Measurements from ENCODE around the gene SPATA31C1. TPM values are rescaled to one million over a fixed set of nuclear protein-coding genes. Genes with fewer than 3 reads are reported as not detected.
"Not testable (repeated sequence)": the region's sequence is repeated elsewhere in the genome, so short reads cannot be mapped to it uniquely, and the experiment has no call there.

Gene SPATA31C1
- total RNA-seq, 1 experiment from 2014 or later, result not detected

- ATAC-seq (no peak), DNase-seq (no peak)
- ChIA-PET CTCF (no interaction called here), POLR2A (ENCODE audit: unreplicated experiment) (no interaction called here)
- no peaks in the 10 kb centered on the region for H3K27me3 ChIP-seq (ENCODE audit: low read length)
- no peaks in the 10 kb centered on the region for H3K9me3 ChIP-seq (ENCODE audit: low read length)
- H3K27ac ChIP-seq (ENCODE audit: low read length), result no peak overlapping the region
- H2AFZ ChIP-seq (ENCODE audit: low read length), result 0 out of 2 replicates have a peak overlapping the region, but pooled peaks have one; percentile 14
- peak overlapping the region; percentile 40; the same call in 1 of the 2 replicates for H3K4me3 ChIP-seq (ENCODE audit: low read length)
- H3K4me2 ChIP-seq (ENCODE audit: low read length), result peak overlapping the region; percentile 14
- intact Hi-C loops (cut with micrococcal nuclease), result no loop called here
- H3K9ac ChIP-seq (ENCODE audit: low read length), result no peak overlapping the region
- no peaks in the 10 kb centered on the region for H3F3A ChIP-seq (ENCODE audit: low read length, unreplicated experiment)
- no peaks in the 10 kb centered on the region for H4K20me1 ChIP-seq (ENCODE audit: low read length)
- peaks cover 3% of the 10 kb centered on the region; the same call in 1 of the 2 replicates for H3K4me1 ChIP-seq (ENCODE audit: insufficient read depth, low read length)
- no peaks in the 10 kb centered on the region for H3K79me2 ChIP-seq (ENCODE audit: low read length)
- H3K36me3 ChIP-seq (ENCODE audit: low read depth, low read length), result no peaks in the 10 kb centered on the region
- no TSS peak for BruUV-seq (replicated peaks)
- TF ChIP-seq CTCF (conservative IDR thresholded peaks at IDR 0.05; ENCODE audit: low read depth, low read length) (no peak), EZH2phosphoT487 (IDR thresholded peaks at IDR 0.05; ENCODE audit: borderline replicate concordance, low read length) (no peak), EZH2 (IDR thresholded peaks at IDR 0.05; ENCODE audit: low read length, unreplicated experiment) (no peak)
- no peaks in the 10 kb centered on the region for H3K9me2 ChIP-seq (replicated peaks; ENCODE audit: low read length)
These were observed 6.9 kb upstream of the SPATA31C1 start for GRCh38 chr9:87910821-87911220.

DNA sequence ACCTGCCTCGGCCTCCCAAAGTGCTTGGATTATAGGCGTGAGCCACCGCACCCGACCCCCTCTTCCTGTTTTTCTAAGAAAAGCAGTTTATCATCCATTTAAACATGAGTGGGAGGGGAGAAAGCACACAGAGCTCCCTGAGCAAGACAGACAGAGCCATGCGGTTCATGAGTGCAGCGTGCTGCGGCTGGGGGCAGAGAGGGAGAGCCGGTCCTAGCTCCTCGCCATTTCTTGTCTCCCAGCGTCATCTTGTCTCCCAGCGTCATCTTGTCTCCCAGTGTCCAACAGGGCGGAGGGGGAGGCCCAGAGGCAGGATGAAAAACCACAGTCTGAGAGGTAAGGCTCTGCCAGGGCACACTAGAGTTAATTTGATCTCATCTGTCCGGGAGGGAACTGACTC, 1.3 kb downstream of the SPATA31C1 start:
- H3K79me2 ChIP-seq (ENCODE audit: low read length); H3K4me3 ChIP-seq (ENCODE audit: low read length); H3K4me1 ChIP-seq (ENCODE audit: insufficient read depth, low read length); CTCF ChIA-PET; H3K4me2 ChIP-seq (ENCODE audit: low read length); intact Hi-C loops (cut with micrococcal nuclease); H3K27ac ChIP-seq (ENCODE audit: low read length); ATAC-seq; DNase-seq; H3K9me3 ChIP-seq (ENCODE audit: low read length); H2AFZ ChIP-seq (ENCODE audit: low read length); H3K27me3 ChIP-seq (ENCODE audit: low read length); H4K20me1 ChIP-seq (ENCODE audit: low read length); H3K9ac ChIP-seq (ENCODE audit: low read length); H3K36me3 ChIP-seq (ENCODE audit: low read depth, low read length); H3F3A ChIP-seq (ENCODE audit: low read length, unreplicated experiment); H3K9me2 ChIP-seq (replicated peaks; ENCODE audit: low read length); BruUV-seq (replicated peaks); POLR2A ChIA-PET (ENCODE audit: unreplicated experiment): not testable (repeated sequence)

GRCh38 chr9:87921561-87921960, 3.8 kb downstream of the SPATA31C1 start:
- H2AFZ ChIP-seq (ENCODE audit: low read length); H3K27ac ChIP-seq (ENCODE audit: low read length); H3K36me3 ChIP-seq (ENCODE audit: low read depth, low read length); H3K4me3 ChIP-seq (ENCODE audit: low read length); H3F3A ChIP-seq (ENCODE audit: low read length, unreplicated experiment); intact Hi-C loops (cut with micrococcal nuclease); POLR2A ChIA-PET (ENCODE audit: unreplicated experiment); DNase-seq; H4K20me1 ChIP-seq (ENCODE audit: low read length); H3K9me3 ChIP-seq (ENCODE audit: low read length); ATAC-seq; H3K4me2 ChIP-seq (ENCODE audit: low read length); H3K4me1 ChIP-seq (ENCODE audit: insufficient read depth, low read length); H3K27me3 ChIP-seq (ENCODE audit: low read length); H3K9me2 ChIP-seq (replicated peaks; ENCODE audit: low read length); H3K9ac ChIP-seq (ENCODE audit: low read length); CTCF ChIA-PET; BruUV-seq (replicated peaks); H3K79me2 ChIP-seq (ENCODE audit: low read length): not testable (repeated sequence)

GRCh38 chr9:87923012-87923411, 5.2 kb downstream of the SPATA31C1 start:
- H3K36me3 ChIP-seq (ENCODE audit: low read depth, low read length); H3K4me1 ChIP-seq (ENCODE audit: insufficient read depth, low read length); H2AFZ ChIP-seq (ENCODE audit: low read length); ATAC-seq; H3K4me2 ChIP-seq (ENCODE audit: low read length); H3K27me3 ChIP-seq (ENCODE audit: low read length); H3K9ac ChIP-seq (ENCODE audit: low read length); H3F3A ChIP-seq (ENCODE audit: low read length, unreplicated experiment); H3K9me3 ChIP-seq (ENCODE audit: low read length); CTCF ChIA-PET; BruUV-seq (replicated peaks); H3K9me2 ChIP-seq (replicated peaks; ENCODE audit: low read length); H3K4me3 ChIP-seq (ENCODE audit: low read length); H3K79me2 ChIP-seq (ENCODE audit: low read length); H3K27ac ChIP-seq (ENCODE audit: low read length); DNase-seq; H4K20me1 ChIP-seq (ENCODE audit: low read length); POLR2A ChIA-PET (ENCODE audit: unreplicated experiment); intact Hi-C loops (cut with micrococcal nuclease): not testable (repeated sequence)

DNA sequence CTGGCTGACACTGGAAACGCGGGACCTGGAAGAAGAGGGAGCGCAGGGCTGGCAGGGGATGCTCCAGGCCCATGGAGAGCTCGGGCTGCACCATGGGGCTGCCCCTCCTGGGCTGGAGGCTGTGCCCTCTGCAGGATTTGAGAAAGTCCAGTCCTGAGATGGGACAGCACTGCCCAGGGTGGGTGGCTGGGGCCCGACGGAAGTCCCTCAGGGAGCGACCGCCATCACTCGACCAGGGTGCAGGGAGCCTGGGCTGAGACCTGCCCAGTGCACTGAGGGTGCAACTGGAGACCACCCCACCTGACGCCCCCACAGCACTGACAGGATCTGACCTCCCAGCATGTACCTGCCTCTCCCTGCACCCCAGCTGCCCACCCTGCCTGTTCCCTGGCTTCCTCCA, 7.1 kb downstream of the SPATA31C1 start:
- H2AFZ ChIP-seq (ENCODE audit: low read length); ATAC-seq; H3K27ac ChIP-seq (ENCODE audit: low read length); H3K9me2 ChIP-seq (replicated peaks; ENCODE audit: low read length); CTCF ChIA-PET; H3K9me3 ChIP-seq (ENCODE audit: low read length); H3K4me2 ChIP-seq (ENCODE audit: low read length); H3K79me2 ChIP-seq (ENCODE audit: low read length); H3K4me3 ChIP-seq (ENCODE audit: low read length); H3K27me3 ChIP-seq (ENCODE audit: low read length); POLR2A ChIA-PET (ENCODE audit: unreplicated experiment); H3K9ac ChIP-seq (ENCODE audit: low read length); H3K4me1 ChIP-seq (ENCODE audit: insufficient read depth, low read length); H4K20me1 ChIP-seq (ENCODE audit: low read length); H3K36me3 ChIP-seq (ENCODE audit: low read depth, low read length); H3F3A ChIP-seq (ENCODE audit: low read length, unreplicated experiment); BruUV-seq (replicated peaks); DNase-seq; intact Hi-C loops (cut with micrococcal nuclease): not testable (repeated sequence)

- CTCF ChIA-PET; H3K4me2 ChIP-seq (ENCODE audit: low read length); intact Hi-C loops (cut with micrococcal nuclease); H3K4me1 ChIP-seq (ENCODE audit: insufficient read depth, low read length); H3K9me3 ChIP-seq (ENCODE audit: low read length); H3K4me3 ChIP-seq (ENCODE audit: low read length); DNase-seq; H3F3A ChIP-seq (ENCODE audit: low read length, unreplicated experiment); H3K9ac ChIP-seq (ENCODE audit: low read length); H3K27me3 ChIP-seq (ENCODE audit: low read length); H3K79me2 ChIP-seq (ENCODE audit: low read length); BruUV-seq (replicated peaks); H2AFZ ChIP-seq (ENCODE audit: low read length); H3K36me3 ChIP-seq (ENCODE audit: low read depth, low read length); H3K27ac ChIP-seq (ENCODE audit: low read length); ATAC-seq; H4K20me1 ChIP-seq (ENCODE audit: low read length); H3K9me2 ChIP-seq (replicated peaks; ENCODE audit: low read length); POLR2A ChIA-PET (ENCODE audit: unreplicated experiment): not testable (repeated sequence)
These were observed 11.4 kb downstream of the SPATA31C1 start for GRCh38 chr9:87929152-87929551.

All from PC-3 (cell line).